ENCODE data around the gene FBXL16. TPM values are rescaled to one million over a fixed set of nuclear protein-coding genes. Genes with fewer than 3 reads are reported as not detected.

FBXL16 gene
- total and polyA plus RNA-seq, 4 donors: 7.4 to 76.0 (median 43.4) TPM

DNA sequence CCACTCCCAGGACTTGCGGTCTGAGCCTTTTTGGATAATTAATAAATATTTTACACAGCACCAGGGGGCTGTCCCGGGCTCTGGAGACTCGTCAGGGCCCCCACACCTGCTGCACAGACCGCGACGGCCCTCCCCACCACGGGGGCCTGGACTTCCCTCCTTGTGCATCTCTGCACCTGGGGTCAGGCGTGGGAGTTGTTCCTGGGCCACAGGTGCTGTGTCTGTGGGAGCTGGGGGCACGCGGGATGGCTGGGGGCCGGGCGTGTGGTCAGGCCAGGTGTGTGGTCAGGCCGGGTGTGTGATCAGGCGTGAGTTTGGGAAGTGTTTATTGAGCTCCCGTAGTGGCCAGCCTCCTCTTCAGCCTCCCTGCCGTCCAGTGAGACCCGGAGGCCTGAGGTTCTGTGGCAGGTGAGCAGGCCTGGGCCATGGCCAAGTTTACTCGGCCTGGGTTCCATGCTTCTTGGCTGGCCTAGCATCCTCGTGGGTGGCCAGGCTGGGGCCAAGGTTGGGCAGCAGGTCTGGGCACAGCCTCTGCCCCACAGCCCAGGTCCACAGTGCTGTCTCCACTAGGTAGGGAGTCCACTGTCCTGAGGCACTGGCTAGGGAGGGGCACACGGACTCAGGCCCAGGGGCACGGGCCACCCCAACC is 27.3 kb downstream of the FBXL16 start:
- Histone ChIP-seq H3K9me3 (ENCODE audit: control insufficient read depth, insufficient read depth, low read length) (no peaks in the 10 kb centered on the region), H3K4me1 (ENCODE audit: control insufficient read depth, insufficient read depth, low read length) (peaks cover 63% of the 10 kb centered on the region), H3K4me3 (ENCODE audit: low read depth, low read length) (no peak overlapping the region), H3K36me3 (ENCODE audit: control insufficient read depth, insufficient read depth, low read length) (peaks cover 76% of the 10 kb centered on the region), H3K27me3 (ENCODE audit: control insufficient read depth, insufficient read depth, low read length) (peaks cover 9% of the 10 kb centered on the region), H3K27ac (ENCODE audit: low read depth, low read length) (no peak overlapping the region)
- 84% methylated on average over 10 of the region's 21 CpGs for WGBS (ENCODE audit: insufficient coverage)
- DNase-seq (ENCODE audit: low read depth in 4 of 6, low spot score in 6 of 6): no peak

DNA sequence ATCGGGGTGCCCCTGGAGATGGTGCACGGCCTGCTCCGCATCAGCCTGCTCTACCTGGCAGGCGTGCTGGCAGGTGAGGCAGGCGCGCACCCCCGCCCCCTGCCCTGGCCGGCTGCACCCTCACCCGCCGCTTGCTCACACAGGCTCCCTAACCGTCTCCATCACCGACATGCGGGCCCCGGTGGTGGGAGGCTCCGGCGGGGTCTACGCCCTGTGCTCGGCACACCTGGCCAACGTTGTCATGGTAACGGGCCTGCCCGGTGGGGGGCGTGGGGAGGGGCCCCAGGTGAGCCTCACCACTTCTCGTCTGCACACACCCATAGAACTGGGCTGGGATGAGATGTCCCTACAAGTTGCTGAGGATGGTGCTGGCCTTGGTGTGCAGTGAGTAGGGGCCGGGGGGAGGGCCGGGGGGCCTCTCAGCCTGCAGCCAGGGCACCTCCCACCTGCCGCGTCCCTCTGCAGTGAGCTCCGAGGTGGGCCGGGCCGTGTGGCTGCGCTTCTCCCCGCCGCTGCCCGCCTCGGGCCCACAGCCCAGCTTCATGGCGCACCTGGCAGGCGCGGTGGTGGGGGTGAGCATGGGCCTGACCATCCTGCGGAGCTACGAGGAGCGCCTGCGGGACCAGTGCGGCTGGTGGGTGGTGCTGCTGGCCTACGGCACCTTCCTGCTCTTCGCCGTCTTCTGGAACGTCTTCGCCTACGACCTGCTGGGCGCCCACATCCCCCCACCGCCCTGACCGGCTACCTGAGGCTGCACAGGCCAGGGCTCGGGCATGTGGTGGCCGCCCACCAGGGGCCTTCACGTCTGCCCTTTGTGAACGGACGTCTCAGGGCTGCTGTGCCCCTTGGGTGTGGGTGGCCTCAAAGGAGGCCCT is 28.0 kb downstream of the FBXL16 start:
- peaks cover 76% of the 10 kb centered on the region for H3K36me3 ChIP-seq (ENCODE audit: control insufficient read depth, insufficient read depth, low read length)
- H3K27ac ChIP-seq (ENCODE audit: low read depth, low read length): no peak overlapping the region
- 42% methylated on average over 50 of the region's 57 CpGs for WGBS (ENCODE audit: insufficient coverage)
- no peaks in the 10 kb centered on the region for H3K9me3 ChIP-seq (ENCODE audit: control insufficient read depth, insufficient read depth, low read length)
- H3K4me1 ChIP-seq (ENCODE audit: control insufficient read depth, insufficient read depth, low read length): peaks cover 55% of the 10 kb centered on the region
- no peak for DNase-seq (ENCODE audit: low read depth in 4 of 6, low spot score in 6 of 6)
- no peak overlapping the region for H3K4me3 ChIP-seq (ENCODE audit: low read depth, low read length)
- peaks cover 9% of the 10 kb centered on the region for H3K27me3 ChIP-seq (ENCODE audit: control insufficient read depth, insufficient read depth, low read length)

DNA sequence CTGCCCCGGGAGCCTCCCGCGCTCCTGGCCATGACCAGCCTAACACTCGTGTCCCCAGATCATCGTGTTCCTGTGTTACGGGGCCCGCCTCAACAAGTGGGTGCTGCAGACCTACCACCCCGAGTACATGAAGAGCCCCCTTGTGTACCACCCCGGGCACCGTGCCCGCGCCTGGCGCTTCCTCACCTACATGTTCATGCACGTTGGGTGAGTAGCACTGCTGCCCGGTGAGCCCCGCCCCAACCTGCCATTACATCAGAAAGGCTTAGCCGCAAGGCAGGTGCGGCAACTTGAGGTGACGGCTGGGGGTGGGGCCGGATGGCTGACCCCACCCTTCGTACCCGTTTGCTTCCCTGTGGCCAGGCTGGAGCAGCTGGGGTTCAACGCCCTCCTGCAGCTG is 28.7 kb downstream of the FBXL16 start:
- no peaks in the 10 kb centered on the region for H3K9me3 ChIP-seq (ENCODE audit: control insufficient read depth, insufficient read depth, low read length)
- DNase-seq (ENCODE audit: low read depth in 4 of 6, low spot score in 6 of 6): no peak
- H3K4me3 ChIP-seq (ENCODE audit: low read depth, low read length): no peak overlapping the region
- peaks cover 49% of the 10 kb centered on the region for H3K4me1 ChIP-seq (ENCODE audit: control insufficient read depth, insufficient read depth, low read length)
- WGBS (ENCODE audit: insufficient coverage): 62% methylated on average over 23 of the region's 23 CpGs
- H3K27ac ChIP-seq (ENCODE audit: low read depth, low read length): no peak overlapping the region
- H3K36me3 ChIP-seq (ENCODE audit: control insufficient read depth, insufficient read depth, low read length): peaks cover 76% of the 10 kb centered on the region
- H3K27me3 ChIP-seq (ENCODE audit: control insufficient read depth, insufficient read depth, low read length): peaks cover 9% of the 10 kb centered on the region

DNA sequence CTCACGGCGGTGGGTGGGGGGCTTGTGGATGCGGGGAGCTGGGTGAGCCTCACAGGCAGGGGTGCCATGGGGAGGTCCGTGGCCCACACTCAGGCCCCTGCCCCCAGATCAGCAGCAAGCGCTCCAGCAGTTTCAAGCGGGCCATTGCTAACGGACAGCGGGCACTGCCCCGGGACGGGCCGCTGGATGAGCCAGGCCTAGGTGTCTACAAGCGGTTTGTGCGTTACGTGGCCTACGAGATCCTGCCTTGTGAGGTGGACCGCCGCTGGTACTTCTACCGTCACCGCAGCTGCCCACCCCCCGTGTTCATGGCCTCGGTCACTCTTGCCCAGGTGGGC is 29.1 kb downstream of the FBXL16 start:
- no peak for DNase-seq (ENCODE audit: low read depth in 4 of 6, low spot score in 6 of 6)
- WGBS (ENCODE audit: insufficient coverage): 89% methylated on average over 21 of the region's 21 CpGs
- H3K4me3 ChIP-seq (ENCODE audit: low read depth, low read length): no peak overlapping the region

DNA sequence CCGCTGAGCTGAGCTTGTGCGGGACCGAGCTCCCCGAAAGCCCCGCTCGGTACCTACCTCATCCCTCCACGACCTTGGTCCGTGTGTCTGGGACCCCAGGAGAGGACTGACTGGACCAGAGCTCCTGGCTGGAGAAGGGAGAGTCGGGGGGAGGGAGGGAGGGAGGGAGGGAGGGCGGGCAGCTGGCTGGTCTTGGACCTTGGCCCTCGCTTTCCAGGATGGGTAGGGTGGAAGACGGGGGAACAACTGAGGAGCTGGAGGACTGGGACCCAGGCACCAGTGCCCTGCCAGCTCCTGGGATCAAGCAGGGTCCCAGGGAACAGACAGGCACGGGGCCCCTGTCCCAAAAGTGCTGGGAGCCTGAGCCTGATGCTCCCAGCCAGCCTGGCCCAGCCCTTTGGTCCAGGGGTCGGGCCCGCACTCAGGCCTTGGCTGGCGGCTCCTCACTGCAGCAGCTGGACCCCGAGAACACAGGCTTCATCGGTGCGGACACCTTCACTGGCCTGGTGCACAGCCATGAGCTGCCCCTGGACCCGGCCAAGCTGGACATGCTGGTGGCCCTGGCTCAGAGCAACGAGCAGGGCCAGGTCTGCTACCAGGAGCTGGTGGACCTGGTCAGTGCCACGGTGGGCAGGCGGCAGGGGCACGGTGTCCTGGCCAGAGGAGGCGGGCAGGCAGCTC is 29.6 kb downstream of the FBXL16 start:
- Histone ChIP-seq H3K27ac (ENCODE audit: low read depth, low read length) (no peak overlapping the region), H3K9me3 (ENCODE audit: control insufficient read depth, insufficient read depth, low read length) (no peaks in the 10 kb centered on the region), H3K4me1 (ENCODE audit: control insufficient read depth, insufficient read depth, low read length) (peaks cover 40% of the 10 kb centered on the region), H3K36me3 (ENCODE audit: control insufficient read depth, insufficient read depth, low read length) (peaks cover 76% of the 10 kb centered on the region), H3K4me3 (ENCODE audit: low read depth, low read length) (no peak overlapping the region), H3K27me3 (ENCODE audit: control insufficient read depth, insufficient read depth, low read length) (peaks cover 9% of the 10 kb centered on the region)
- WGBS (ENCODE audit: insufficient coverage): 65% methylated on average over 17 of the region's 25 CpGs
- DNase-seq (ENCODE audit: low read depth in 4 of 6, low spot score in 6 of 6): no peak

More for the DNA sequence above, 29.1 kb downstream of the FBXL16 start:
- H3K27ac ChIP-seq (ENCODE audit: low read depth, low read length): no peak overlapping the region
- H3K4me1 ChIP-seq (ENCODE audit: control insufficient read depth, insufficient read depth, low read length): peaks cover 45% of the 10 kb centered on the region
- no peaks in the 10 kb centered on the region for H3K9me3 ChIP-seq (ENCODE audit: control insufficient read depth, insufficient read depth, low read length)
- H3K27me3 ChIP-seq (ENCODE audit: control insufficient read depth, insufficient read depth, low read length): peaks cover 9% of the 10 kb centered on the region
- peaks cover 76% of the 10 kb centered on the region for H3K36me3 ChIP-seq (ENCODE audit: control insufficient read depth, insufficient read depth, low read length)

DNA sequence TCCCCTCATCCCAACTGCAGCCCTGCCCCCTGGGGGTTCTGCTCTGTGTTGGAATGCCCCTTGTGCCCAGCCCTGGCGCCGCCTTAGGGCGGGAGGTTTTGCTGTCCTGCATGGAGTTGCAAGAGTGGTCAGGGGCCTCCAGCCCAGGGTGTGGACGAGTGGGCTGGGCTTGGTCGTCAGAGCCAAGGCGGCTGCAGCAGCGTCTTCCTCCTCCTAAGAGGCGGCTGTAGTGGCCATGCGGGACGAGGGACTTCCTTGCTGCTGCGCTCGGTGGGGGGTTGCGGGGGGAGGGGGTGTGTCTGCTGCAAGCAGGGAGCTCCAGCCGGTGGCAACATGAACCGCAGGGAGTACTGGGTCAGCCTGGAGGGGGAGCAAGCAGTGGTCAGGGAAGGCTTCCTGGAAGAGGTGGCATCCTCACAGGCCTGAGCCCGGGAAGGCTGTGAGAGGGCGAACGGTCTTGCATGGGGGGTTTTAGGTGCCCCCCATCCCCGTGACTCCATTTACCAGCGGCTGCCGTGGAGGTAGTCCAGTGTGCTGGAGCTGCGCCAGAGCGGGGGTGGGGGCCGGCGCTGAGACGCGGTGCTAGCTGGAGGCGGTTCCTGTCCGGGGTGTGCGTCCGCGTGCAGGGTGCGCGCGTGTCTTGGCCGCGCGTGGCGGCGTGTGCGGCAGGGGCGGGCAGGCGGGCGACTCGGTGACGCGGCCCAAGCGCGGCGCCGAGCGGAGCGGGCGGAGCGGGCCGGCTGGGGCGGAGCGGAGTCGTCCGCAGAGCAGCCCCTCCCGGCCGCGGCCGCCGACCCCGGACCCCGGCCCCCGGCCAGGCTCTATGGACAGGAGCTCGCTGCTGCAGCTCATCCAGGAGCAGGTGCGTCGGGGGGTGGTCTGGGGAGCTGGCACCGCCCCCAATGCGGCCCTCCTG is 30.4 kb downstream of the FBXL16 start, which contains the start of gene RHBDL1:
TSS of gene RHBDL1 (plus strand) at position 704 of the 916 bp plus-strand sequence. CDS start at position 824, 120 bp downstream.
- 3% methylated on average over 72 of the region's 73 CpGs for WGBS (ENCODE audit: insufficient coverage)
- H3K27me3 ChIP-seq (ENCODE audit: control insufficient read depth, insufficient read depth, low read length): peaks cover 9% of the 10 kb centered on the region
- peaks cover 80% of the 10 kb centered on the region for H3K36me3 ChIP-seq (ENCODE audit: control insufficient read depth, insufficient read depth, low read length)
- DNase-seq (ENCODE audit: low read depth in 4 of 6, low spot score in 6 of 6): peak in 2 of 6 donors; percentile 47 to 56
- H3K27ac ChIP-seq (ENCODE audit: low read depth, low read length): no peak within 1 kb of the TSS
- peak within 1 kb of the TSS; percentile 18 for H3K4me3 ChIP-seq (ENCODE audit: low read depth, low read length)
- H3K9me3 ChIP-seq (ENCODE audit: control insufficient read depth, insufficient read depth, low read length): no peaks in the 10 kb centered on the region
- H3K4me1 ChIP-seq (ENCODE audit: control insufficient read depth, insufficient read depth, low read length): peaks cover 35% of the 10 kb centered on the region

DNA sequence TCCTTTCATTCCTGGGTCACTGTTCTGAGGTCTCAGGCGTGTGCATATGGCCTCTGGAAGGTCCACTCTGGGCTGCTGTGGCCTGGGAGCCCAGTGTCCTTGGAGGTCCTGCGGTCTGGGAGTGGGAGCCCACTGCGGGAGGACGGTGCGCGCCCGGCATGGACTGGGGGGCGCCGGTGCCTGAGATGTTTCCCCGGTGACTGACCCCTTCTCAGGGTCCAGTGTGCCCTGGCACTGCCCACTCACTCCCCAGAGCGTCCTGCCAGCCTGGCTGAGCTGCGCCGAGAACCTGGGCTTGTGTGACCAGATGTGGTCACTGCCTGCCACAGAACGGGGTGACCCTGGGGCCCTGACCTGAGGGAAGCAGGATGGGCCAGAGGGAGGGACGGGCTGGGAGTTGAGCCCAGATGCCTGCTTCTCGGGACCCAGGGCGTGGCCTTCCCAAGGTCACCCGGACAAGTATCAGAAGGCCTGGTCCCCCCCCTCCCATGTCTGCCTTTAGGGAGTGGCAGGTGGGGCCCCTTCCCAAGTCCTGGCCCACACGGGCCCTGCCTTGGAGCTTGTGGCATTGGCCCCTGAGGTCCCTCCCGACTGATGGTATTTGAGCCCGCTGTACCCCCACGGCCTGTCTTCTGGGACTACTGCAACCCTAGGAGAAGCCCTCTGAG is 31.3 kb downstream of the FBXL16 start:
- Histone ChIP-seq H3K4me1 (ENCODE audit: control insufficient read depth, insufficient read depth, low read length) (peaks cover 35% of the 10 kb centered on the region), H3K27ac (ENCODE audit: low read depth, low read length) (no peak overlapping the region), H3K9me3 (ENCODE audit: control insufficient read depth, insufficient read depth, low read length) (no peaks in the 10 kb centered on the region), H3K4me3 (ENCODE audit: low read depth, low read length) (no peak overlapping the region), H3K36me3 (ENCODE audit: control insufficient read depth, insufficient read depth, low read length) (peaks cover 88% of the 10 kb centered on the region), H3K27me3 (ENCODE audit: control insufficient read depth, insufficient read depth, low read length) (peaks cover 9% of the 10 kb centered on the region)
- WGBS (ENCODE audit: insufficient coverage): 80% methylated on average over 22 of the region's 22 CpGs
- DNase-seq (ENCODE audit: low read depth in 4 of 6, low spot score in 6 of 6): no peak

DNA sequence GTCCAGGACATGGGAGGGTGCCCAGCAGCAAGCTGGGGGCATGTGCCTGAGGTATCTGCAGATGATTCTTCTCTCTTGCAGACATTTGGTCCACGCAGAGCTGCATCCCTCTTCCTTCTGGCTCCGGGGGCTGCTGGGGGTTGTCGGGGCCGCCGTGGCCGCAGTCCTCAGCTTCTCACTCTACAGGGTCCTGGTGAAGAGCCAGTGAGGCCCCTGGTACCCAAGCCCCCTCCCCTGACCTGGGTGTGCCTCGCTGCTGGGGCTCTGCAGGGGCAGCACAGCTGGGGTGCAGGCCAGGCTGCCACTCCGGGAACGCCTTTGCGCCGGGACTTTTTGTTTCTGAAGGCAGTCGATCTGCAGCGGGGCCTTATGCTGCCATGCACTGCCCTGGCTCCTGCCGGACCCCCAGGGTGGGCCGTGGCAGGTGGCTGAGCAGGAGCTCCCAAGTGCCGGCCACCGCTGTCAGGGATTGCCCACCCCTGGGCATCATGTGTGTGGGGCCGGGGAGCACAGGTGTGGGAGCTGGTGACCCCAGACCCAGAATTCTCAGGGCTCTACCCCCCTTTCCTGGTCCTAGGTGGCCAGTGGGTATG is 32.1 kb downstream of the FBXL16 start:
- Histone ChIP-seq H3K9me3 (ENCODE audit: control insufficient read depth, insufficient read depth, low read length) (no peaks in the 10 kb centered on the region), H3K27me3 (ENCODE audit: control insufficient read depth, insufficient read depth, low read length) (peaks cover 9% of the 10 kb centered on the region), H3K4me1 (ENCODE audit: control insufficient read depth, insufficient read depth, low read length) (peaks cover 35% of the 10 kb centered on the region), H3K36me3 (ENCODE audit: control insufficient read depth, insufficient read depth, low read length) (peaks cover 90% of the 10 kb centered on the region), H3K27ac (ENCODE audit: low read depth, low read length) (no peak overlapping the region), H3K4me3 (ENCODE audit: low read depth, low read length) (no peak overlapping the region)
- DNase-seq (ENCODE audit: low read depth in 4 of 6, low spot score in 6 of 6): no peak
- 92% methylated on average over 17 of the region's 18 CpGs for WGBS (ENCODE audit: insufficient coverage)
